HEK293 (cell line): ENCODE data around the gene MCRIP1.

ENCODE experiments used
- BCL11A ChIP-seq: fragments of 450-650 bp; formaldehyde crosslinking; IDR thresholded peaks from 2 replicates; pipeline ENCODE4 v1.5.1; 2016; ENCODE audit warnings: low read depth, missing biosample characterization, missing genetic modification characterization
- CTCF ChIP-seq: fragments of 450-650 bp; formaldehyde crosslinking; IDR thresholded peaks from 2 replicates; pipeline ENCODE4 v1.5.1; 2016; ENCODE audit warnings: missing biosample characterization, missing genetic modification characterization
- ELK4 ChIP-seq: IDR thresholded peaks from 2 replicates; pipeline ENCODE4 v1.6.1; 2011; ENCODE audit warnings: mild to moderate bottlenecking, low read depth, low read length, borderline replicate concordance
- TCF7L2 ChIP-seq: IDR thresholded peaks from 2 replicates; pipeline ENCODE4 v1.6.1; 2011; ENCODE audit warnings: low read depth, mild to moderate bottlenecking, inconsistent platforms, low read length, moderate library complexity, borderline replicate concordance
- ZBTB44 ChIP-seq: fragments of 450-650 bp; IDR thresholded peaks from 2 replicates; pipeline ENCODE4 v1.5.1; 2018; ENCODE audit warnings: missing biosample characterization, mild to moderate bottlenecking, missing genetic modification characterization
- ZNF184 ChIP-seq: fragments of 450-650 bp; IDR thresholded peaks from 2 replicates; pipeline ENCODE4 v1.5.1; 2018; ENCODE audit warnings: missing biosample characterization, mild to moderate bottlenecking, missing genetic modification characterization
- ZNF23 ChIP-seq: fragments of 450-650 bp; formaldehyde crosslinking; IDR thresholded peaks from 2 replicates; pipeline ENCODE4 v1.5.1; 2016; ENCODE audit warnings: missing biosample characterization, missing genetic modification characterization, borderline replicate concordance
- ZNF239 ChIP-seq: fragments of 450-650 bp; formaldehyde crosslinking; IDR thresholded peaks from 2 replicates; pipeline ENCODE4 v1.5.1; 2016; ENCODE audit warnings: missing biosample characterization, missing genetic modification characterization
- ZNF404 ChIP-seq: fragments of 450-650 bp; formaldehyde crosslinking; IDR thresholded peaks from 2 replicates; pipeline ENCODE4 v1.5.1; 2017; ENCODE audit warnings: missing biosample characterization, missing genetic modification characterization

GRCh38 chr17:81801327-81801726 is 31.8 kb downstream of the MCRIP1 start:
- no peak for TF ChIP-seq CTCF (tag by site-specific recombination)
- TF ChIP-seq ZNF404 (tag by site-specific recombination) = no peak
- no peak for TF ChIP-seq ZNF184
- TF ChIP-seq ELK4 = no peak
- TF ChIP-seq ZNF23 (tag by site-specific recombination) = no peak
- TF ChIP-seq BCL11A (tag by site-specific recombination) = no peak
- TF ChIP-seq TCF7L2 = no peak
- no peak for TF ChIP-seq ZNF239 (tag by site-specific recombination)
- TF ChIP-seq ZBTB44 = no peak
